NCI-H1092 treated with DMSO at 0.1 percent for 48 hours (cell line): ENCODE data around the gene TSKU.
A peak's percentile ranks its signal among the peaks of the same experiment; 100 is the strongest.
"Not testable (repeated sequence)": the region's sequence is repeated elsewhere in the genome, so short reads cannot be mapped to it uniquely, and the experiment has no call there.

Source experiments
- DNase-seq: peaks from one replicate; lab custom pipeline; 2025; lab: John Stamatoyannopoulos, UW

TSKU gene

GRCh38 chr11:76824980-76825725, 42.0 kb downstream of the TSKU start:
- DNase-seq: no peak

DNA sequence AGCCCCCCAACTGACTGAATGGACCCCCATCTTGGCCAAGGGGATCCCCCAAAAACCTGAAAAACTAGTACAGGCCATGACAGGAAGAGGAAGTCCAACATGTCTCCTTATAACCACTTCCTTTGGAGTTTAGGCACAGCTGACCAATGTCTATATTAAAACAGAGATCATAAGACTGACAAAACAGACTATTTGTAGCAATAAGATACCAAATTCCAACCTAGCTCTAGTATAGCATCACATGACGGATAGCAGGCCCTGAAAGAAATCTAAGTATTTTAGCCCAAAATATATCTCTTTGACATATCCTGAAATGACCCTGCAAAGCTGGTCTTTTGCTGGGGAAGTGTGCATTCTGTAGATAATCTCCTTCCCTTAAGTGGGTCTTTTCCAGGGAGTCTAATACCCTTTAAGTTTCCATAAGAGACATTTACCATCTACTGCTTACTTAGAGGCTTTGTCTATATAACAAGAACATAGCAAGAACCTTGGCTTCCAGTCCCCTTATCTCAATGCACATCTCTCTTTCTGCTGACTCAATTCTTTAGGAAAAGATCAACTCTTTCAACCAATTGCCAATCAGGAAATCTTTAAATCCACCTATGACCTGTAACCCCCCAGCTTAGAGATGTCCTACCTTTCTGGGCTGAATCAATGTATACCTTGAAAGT, 42.7 kb downstream of the TSKU start:
- no peak for DNase-seq

- not testable (repeated sequence) for DNase-seq
Measured at GRCh38 chr11:76826508-76826907, 43.4 kb downstream of the TSKU start.

- DNase-seq: not testable (repeated sequence)
Measured at GRCh38 chr11:76827005-76827404, 43.8 kb downstream of the TSKU start.

DNA sequence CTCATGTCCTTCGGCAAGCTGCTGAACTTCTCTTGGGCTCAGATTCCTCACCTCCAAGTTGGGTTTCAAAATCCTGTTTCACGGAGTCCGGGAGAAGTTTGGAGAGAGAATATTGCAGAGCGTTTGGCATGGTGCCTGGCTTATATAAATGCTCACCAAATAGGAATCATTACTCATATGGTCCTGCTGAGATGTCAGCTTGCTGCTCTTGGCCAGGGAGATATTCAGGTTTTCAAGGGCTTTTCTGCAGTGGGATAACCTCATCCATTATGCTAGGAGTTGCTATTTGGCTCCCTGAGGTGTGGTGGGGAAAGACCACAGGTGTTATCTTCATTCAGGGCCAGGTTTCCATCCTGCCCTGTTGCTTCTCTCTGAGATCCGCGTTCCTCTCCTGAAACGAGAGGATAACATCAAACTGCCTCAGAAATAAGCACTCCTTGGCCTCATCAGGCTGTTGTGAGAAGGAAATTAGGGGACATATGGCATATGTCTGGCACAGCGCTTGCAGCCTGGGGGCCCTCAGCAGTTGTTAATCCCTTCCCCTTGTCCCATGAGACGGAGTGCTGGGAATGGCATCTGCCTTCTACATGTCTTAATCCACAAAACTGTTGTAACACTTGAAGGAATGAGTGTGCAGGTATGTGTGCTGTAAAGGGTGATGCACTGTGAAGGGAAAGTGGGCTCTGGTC, 47.6 kb downstream of the TSKU start:
- no peak for DNase-seq

- no peak for DNase-seq
Measured at GRCh38 chr11:76831686-76832310, 48.6 kb downstream of the TSKU start.

GRCh38 chr11:76832361-76832760, 49.2 kb downstream of the TSKU start:
- no peak for DNase-seq

DNA sequence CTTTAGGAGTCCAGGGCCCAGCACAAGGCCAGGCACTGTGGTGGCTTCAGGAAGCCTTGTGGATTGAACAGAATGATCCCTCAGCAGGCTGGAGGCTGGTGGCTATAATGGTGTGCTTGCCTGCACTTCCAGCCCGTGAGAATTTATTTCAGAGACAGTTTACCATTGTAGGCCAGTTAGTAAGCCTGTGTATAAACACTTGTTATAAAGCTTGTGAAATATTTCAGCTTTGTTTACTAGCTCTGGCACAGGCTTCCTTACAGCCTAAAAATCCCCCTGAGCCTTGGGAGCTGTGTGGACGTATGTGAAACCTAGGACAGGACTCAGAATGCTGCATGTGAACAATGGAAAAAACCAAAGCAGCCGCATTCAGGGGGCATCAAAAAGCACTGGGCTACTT, 51.0 kb downstream of the TSKU start:
- DNase-seq: no peak

DNA sequence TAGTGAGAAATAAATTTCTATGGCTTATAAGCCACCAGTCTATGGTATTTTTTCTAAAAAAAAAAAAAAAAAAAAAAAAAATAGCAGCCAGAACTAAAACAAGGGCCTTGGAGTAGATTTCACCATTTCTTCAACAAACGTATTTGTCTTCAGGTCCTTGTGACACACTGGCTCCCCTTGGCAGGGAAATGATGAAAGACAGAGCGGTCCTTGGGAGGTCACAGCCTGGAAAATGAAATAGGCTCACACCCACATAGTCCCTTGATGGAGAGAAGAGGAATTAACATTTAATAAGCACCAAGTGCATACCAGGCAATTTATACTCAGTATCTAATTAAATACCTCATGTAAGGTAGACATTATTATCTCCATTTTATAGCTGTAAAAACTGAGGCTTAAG, 51.9 kb downstream of the TSKU start:
- DNase-seq: no peak

- DNase-seq: peak; percentile 97
Measured at GRCh38 chr11:76835928-76836612, 52.9 kb downstream of the TSKU start.

DNA sequence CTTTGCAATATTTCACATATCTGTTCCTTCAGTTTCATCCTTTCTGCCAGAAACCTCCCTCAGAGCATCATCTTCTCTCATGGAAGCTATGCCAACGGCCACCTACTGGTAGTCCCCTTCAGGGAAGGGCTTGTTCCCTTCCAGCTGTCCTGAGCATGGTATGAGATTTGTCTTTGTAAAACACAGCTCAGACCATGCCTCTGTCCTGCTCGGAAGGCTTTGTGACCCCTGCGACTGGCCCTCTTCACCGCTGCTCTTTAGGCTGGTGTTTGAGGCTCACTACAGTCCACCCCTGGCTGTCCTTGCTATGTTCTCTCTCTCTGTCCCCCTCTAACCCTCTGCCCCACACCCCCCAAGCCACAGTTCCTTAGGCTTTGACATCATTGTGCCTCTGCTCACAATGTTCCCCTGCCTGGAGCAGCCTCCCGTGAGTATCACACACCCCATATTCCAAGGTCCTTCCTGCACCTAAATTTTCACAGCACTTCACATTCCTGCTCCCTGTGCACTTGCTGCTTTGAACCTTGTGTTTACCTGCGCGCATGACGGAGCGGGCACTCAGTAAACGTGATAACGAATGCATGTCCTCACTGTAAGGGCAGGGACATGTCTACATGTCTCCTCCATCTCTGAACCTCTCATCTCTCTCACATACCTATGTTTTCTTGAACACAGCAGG, 53.6 kb downstream of the TSKU start:
- no peak for DNase-seq

- no peak for DNase-seq
Measured at GRCh38 chr11:76837696-76838677, 54.8 kb downstream of the TSKU start.

DNA sequence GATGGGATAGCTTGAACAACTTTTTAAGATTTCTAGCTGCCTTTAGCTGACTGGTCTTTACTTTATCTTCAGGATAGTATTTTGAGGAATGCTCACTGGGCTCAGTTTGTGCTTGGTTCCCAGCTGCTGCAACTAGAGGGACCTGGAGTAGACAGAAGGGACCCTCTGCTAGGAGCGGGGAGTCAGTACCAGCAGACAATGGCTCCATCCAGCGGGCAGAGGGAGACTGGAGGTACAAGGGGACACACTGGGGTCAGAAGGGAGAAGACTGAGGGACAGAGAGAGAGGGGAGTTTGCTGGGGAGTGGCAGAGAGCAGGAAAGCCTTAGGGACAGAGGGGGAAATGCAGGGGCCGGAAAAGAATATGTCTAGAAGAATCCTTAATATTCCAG, 55.5 kb downstream of the TSKU start:
- DNase-seq: peak; percentile 57

- DNase-seq: no peak
Measured at GRCh38 chr11:76839311-76839710, 56.2 kb downstream of the TSKU start.

GRCh38 chr11:76841923-76842452, 58.8 kb downstream of the TSKU start:
- DNase-seq: no peak

DNA sequence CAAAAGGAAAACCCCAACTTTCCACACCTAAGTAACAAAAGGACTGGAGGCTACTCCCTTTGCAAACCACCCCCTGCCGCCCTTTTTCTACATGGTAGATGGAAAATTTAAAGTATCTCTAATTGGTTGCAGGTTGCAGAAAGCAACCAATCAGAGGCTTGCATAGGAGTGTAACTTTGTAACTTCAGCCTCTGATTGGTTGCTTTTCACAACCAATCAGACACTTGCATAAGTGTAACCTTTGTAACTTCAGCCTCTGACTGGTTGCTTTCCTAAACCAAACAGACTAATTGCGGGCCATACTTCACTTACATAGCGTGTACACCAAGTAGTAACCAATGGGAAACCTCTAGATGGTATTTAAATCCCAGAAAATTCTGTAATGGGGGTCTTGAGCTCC, 60.8 kb downstream of the TSKU start:
- DNase-seq: no peak

DNA sequence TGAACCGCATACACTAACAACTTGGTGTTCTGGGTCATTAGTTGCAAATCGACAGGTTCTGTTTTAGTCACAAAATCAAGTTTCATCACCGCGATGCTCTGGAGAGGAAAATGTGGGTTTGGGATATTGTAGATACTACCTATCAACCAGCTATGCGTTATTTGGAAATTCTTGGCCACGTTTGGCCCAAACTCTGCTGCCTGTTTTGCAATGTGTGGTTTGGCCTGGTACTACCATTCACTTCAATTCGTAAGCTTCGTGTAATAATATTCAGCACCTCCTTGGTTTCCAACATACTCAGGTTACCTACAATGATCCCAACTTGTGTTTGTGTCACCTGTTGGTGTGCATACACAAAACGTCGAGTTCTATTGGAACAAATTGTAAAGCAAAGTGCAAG, 61.4 kb downstream of the TSKU start:
- no peak for DNase-seq

DNA sequence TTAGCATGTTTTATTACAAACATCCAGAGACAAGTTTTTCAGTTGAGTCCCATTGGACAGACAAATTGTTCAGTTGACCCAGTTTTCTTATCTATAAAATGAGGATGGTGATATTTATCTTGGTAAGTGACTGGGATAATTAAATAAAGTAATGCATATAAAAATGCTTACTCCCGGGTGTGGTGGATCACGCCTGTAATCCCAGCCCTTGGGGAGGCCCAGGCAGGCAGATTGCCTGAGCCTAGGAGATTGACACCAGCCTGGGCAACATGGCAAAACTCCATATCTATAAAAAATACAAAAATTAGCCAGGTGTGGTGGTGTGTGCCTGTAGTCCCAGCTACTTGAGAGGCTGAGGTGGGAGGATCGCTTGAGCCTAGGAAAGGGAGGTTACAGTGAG, 61.9 kb downstream of the TSKU start:
- DNase-seq: no peak

GRCh38 chr11:76846441-76846840, 63.3 kb downstream of the TSKU start:
- no peak for DNase-seq
